ENCODE results near the gene SART3.

- no peak for TF ChIP-seq CTCF (conservative IDR thresholded peaks at IDR 0.05; ENCODE audit: low read depth, low read length)
- no peak for TF ChIP-seq SMC3 (IDR thresholded peaks at IDR 0.05; ENCODE audit: low read depth, low read length)
- TF ChIP-seq FOS (IDR thresholded peaks at IDR 0.05; ENCODE audit: low read depth, low read length): no peak
- TF ChIP-seq CHD1 (IDR thresholded peaks at IDR 0.05; ENCODE audit: low read depth, low read length): no peak
- TF ChIP-seq POLR2A (IDR thresholded peaks at IDR 0.05; ENCODE audit: low read depth, low read length): no peak
- no peak for TF ChIP-seq MXI1 (IDR thresholded peaks at IDR 0.05; ENCODE audit: borderline replicate concordance, low read depth, low read length)
- no peak for TF ChIP-seq RFX5 (IDR thresholded peaks at IDR 0.05; ENCODE audit: low read depth, low read length)
Measured at GRCh38 chr12:108587826-108588225, 26.9 kb upstream of the SART3 start.

Measured in IMR-90 (cell line).